NAMALWA (cell line): ENCODE results near the gene OVOL3.
A peak's percentile ranks its signal among the peaks of the same experiment; 100 is the strongest.
"Not testable (repeated sequence)": the region's sequence is repeated elsewhere in the genome, so short reads cannot be mapped to it uniquely, and the experiment has no call there.

ENCODE experiments used
- DNase-seq: peaks from one replicate; pipeline ENCODE4 v3.0.0-alpha.2; 2015; ENCODE audit warnings: low spot score

Gene OVOL3

DNA sequence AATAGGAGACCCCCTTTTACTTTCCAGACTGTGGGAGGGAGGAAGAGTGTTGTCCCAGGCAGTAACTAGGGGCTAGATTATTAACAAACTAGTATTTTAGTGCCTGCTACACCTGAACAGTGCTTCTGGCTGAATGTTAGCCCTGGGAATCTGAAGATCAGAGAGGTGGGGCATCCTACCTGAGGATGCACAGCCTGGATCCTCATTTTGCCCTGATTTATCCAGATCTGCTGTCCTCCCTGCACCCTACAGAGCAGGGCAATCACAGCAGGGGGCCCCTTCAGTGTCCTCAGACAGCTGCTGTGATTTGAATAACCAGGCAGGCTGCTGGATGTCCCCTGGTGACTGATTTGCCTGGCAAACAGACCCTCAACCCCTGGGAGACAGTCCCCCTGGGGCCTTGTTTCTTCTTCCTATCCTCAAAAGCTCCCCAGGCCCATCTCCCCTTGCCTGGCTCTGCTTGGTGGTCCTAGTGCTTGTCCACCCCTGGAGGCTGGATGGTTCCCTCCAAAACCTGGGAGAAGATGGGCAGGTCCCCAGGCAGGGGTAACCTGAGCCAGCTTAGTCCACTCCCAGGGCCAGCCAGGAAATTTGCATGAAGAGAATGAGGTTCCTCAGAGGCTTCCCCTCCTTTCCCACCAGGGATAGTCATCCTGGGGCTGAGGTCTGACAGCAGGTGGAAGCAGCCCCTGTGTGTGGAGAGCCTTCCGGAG, at the start of gene OVOL3:
OVOL3 (plus strand) TSS at position 657 of the 713 bp plus-strand sequence. CDS start 60 bp downstream, outside the sequence.
- DNase-seq, result peak; percentile 22

DNA sequence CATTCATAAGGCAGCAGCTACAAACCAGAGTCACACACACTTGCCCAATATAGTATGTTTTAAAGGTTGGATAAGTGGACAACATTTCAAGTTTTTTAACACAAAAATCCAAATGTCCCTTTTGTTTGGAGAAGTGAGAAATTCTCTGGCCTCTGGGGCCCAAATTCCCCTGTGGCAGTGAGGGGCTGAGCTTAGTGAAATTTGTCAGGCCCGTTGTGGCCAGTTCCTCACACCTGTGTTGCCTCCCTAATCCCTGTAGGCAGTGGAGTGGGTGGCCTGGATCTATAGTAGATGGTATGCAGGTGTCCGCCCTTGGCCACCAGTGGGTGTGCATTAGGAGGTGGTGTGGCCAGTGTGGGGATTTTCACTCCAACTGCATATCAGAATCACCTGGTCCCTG, 49.6 kb upstream of the OVOL3 start:
- DNase-seq, result no peak

DNA sequence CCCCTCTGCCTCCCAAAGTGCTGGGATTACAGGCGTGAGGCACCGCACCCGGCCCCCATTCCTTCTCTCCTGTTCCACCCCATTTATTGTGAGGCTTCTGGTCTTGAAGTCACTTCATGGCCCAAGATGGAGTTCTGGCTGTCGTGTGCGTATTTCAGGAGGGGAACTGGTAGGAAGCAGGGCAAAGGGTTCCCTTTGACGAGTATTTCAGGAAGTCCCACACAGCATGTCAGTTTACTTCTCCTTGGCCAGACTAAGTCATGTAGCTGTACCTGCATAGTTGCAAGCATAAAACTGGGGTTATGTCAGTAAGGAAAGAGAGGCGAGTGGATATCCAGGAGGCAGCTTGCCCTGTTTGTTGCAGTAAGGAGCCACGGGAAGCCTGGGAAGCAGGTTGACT, 46.1 kb upstream of the OVOL3 start:
- DNase-seq, result no peak

DNA sequence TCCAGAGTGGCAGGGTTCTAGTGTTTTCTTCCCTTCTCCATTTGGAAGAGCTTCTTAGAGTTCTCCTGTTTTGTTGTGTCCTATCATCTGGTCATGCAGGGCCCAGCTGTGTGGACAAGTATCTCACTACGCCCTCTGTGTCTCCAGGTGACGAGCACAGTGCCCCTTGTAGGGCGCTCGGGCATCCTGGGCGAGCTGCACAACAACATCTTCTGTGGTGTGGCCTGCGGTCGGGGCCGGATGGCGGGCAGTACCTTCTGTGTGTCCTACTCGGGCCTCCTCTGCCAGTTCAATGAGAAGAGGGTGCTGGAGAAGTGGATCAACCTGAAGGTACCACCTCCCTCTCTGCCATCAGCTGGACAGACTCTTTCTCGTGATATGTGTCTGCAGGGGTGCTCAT, 43.3 kb upstream of the OVOL3 start:
- DNase-seq, result no peak

DNA sequence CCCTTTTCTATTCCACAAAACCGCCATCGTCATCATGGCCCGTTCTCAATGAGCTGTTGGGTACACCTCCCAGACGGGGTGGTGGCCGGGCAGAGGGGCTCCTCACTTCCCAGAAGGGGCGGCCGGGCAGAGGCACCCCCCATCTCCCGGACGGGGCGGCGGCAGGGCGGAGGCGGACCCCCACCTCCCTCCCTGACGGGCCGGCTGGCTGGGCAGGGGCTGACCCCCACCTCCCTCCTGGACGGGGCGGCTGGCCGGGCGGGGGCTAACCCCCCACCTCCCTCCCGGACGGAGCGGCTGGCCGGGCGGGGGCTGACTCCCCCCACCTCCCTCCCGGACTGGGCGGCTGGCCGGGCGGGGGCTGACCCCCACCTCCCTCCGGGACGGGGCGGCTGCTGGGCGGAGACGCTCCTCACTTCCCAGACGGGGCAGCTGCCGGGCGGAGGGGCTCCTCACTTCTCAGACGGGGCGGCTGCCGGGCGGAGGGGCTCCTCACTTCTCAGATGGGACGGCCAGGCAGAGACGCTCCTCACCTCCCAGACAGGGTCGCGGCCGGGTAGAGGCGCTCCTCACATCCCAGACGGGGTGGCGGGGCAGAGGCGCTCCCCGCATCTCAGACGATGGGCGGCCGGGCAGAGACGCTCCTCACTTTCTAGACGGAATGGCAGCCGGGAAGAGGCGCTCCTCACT, 42.0 kb upstream of the OVOL3 start:
- DNase-seq, result not testable (repeated sequence)

DNA sequence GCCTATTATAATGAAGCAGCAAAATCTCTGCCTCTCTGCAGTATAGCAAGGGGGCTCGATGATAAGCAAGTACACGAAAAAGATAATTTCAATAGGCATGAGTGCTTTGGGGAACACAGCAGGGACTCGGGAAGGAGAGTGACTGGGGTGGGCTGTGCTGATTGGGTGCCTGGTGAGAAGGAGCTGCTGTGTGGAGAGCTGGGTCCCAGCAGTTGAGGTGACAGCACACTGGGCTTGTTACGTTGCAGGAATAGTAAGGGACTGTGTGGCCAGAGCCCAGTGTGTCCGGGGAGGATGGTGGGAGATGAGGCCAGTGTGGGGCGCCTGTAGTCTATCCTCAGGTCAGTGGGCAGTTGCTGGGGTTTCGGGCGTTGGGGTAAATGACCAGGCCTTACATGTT, 38.9 kb upstream of the OVOL3 start:
- no peak for DNase-seq

DNA sequence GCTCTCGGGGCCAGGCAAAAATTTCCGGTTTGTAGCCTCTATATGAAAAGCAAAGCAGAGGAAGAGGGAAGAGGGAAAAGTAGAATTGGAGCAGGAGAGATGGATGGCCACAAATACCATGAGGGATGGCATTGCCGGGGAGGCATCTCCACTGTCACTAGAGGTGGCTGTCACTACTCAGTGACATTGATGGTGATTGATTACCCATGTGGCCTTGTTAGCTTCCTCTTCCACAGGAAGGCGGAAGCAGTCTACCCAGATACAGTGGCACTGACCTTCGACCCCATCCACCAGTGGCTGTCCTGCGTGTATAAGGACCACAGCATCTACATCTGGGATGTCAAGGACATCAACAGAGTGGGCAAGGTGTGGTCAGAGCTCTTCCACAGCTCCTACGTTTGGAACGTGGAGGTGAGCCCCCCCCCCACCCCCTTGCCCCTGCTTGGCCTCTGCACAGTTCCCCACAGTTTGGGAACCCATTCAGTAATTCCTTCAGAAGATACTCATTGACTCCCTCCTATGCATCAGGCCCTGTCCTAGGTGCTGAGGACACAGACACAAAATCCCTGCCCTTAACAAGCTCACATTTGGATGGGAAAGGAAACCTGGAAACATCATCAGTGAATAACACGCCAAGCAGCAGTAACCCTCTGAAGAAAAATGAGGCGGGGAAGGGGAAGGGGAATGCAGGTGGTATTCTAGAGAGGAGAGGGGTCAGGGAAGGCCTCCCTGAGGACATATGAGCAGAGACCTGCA, 37.6 kb upstream of the OVOL3 start:
- DNase-seq, result no peak

DNA sequence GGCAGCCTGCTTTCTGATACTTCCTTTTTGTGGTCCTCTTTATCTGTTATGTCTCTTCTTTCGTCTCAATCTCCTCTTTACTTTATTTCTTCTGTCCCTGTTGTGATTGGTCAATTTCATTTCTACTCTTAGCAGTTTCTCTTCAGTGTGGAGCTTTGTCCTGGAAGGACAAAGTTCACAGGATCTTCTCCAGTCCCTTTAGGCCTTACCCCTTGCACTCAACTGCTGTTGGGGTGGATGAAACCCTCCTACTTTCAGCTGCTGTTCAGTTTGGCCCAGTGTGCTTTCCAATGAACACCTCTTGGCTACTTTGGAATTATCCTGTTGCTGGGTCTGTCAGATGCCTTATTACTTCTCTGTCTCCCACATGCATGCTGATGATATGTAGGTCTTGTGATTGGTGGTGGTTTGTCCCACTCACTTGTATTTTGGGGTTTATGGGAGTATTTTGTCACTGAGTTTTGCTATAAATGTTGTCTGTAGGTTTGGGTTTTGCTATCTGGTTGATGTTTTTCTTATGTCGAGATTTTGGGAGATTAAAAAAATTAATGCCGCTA, 31.5 kb upstream of the OVOL3 start:
- no peak for DNase-seq

DNA sequence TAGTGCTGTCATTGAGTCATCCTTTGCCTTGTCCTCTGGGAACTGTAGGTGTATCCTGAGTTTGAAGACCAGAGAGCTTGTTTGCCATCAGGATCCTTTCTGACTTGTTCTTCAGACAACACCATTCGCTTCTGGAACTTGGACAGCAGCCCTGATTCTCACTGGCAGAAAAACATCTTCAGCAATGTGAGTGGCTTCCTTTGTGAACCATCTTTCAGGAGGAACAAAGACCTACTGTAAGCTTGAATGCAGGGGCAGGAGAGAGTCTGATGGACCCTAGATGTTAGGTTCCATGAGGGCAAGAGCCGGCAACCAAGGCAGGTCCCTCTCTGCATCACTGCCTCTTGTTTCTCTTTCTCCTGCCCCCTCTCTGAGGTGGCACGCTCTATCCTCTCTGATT, 29.6 kb upstream of the OVOL3 start:
- no peak for DNase-seq

DNA sequence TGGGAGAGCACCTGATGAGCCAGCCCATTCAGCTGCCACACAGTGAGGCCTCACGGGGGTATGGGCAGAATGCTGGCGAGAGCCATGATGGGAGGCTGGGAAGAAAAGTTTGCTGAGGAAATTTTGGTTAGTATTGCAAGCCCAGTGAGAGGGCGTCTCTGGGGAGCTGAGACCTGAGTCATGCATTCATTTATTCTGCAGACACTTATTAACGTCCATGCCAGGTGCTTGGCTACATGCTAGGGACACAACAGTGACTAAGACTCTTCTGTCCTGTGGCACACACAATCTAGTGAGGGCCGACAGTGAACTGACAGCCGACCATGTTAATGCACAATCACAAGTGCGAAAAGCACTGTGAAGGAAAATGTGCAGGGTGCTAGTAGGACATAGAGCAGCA, 29.0 kb upstream of the OVOL3 start:
- DNase-seq, result no peak

DNA sequence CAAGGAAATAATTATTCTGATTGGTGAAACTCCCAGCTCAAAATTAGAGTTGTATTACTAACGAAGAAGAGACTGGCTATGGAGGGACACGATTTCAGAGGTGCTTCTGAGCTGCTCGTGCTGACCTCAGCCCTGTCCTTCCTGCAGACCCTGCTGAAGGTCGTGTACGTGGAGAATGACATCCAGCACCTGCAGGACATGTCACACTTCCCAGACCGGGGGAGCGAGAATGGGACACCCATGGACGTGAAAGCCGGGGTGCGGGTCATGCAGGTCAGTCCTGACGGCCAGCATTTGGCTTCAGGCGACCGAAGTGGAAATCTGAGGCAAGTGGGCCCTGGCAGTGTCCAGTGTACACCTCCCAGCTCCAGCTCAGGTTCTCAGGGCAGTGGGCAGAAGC, 28.0 kb upstream of the OVOL3 start:
- DNase-seq, result no peak

DNA sequence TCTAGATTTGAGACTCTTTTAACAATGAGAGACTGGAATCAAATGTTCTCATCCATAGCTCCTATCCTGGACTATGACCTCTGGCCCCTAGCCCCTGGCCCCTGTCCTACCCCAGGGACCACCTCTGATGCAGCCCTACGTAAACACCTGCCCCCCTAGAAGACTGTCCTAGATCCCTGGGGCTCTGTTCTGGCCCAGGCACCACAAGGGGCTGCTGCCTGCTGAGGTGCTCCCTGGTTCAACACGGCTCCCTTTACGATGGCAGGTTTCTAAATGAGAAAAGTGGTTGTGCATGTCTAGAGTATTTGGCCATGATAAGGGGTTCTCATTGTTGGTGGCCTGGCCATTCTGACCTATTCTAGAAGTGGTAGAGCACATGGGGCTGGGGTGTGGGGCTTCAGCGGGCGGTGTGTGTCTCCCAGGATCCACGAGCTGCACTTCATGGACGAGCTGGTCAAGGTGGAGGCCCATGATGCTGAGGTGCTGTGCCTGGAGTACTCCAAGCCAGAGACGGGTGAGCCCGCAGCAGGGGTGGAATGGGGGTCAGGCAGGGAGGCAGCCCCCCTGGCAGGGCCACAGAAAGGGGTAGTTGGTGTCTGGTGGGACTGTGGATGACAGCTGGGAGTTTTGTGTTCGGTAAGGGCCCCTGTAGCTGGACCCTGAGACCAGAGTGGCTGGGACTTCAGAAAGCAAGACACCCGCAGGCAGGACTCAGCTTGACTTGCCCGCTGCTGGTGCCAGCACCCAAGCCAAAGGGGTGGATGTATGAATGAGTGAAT, 26.5 kb upstream of the OVOL3 start:
- DNase-seq, result no peak

DNA sequence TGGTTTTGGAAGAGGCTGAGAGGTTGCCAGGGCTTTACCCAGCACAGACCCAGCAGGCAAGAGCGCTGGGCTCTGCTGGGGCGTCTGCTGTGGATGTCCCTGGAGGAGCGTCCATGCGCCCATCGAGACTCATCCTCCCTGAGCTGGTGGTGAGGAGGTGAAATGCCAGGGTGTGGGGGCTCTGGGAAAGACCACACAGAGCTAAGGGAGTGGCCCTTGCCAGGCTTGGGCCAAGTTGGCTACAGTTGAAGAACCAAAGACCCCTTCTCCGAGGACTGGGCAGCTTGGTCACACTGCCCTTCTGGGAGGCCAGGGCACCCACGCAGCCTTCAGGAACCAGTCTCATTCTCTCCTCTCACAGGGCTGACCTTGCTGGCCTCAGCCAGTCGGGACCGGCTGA, 24.6 kb upstream of the OVOL3 start:
- DNase-seq, result no peak

DNA sequence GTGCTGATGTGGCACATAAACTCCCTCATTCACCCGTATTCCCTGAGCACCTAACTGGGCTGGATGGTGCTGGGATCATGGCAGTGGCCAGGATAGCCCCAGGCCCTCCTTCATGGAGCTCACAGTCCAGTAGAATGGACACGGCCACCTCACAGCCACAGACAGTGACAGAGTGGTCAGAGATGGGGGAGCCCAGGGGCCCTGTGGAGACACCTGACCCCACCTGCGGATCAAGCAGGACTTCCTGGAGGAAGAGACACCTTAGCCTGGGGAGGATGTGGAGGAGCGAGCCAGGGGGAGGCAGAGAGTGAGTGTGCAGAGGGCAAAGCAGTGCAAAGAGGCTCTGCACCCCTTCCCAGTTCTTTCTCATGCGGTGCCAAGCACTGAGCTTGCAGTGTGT, 21.1 kb upstream of the OVOL3 start:
- DNase-seq, result no peak

DNA sequence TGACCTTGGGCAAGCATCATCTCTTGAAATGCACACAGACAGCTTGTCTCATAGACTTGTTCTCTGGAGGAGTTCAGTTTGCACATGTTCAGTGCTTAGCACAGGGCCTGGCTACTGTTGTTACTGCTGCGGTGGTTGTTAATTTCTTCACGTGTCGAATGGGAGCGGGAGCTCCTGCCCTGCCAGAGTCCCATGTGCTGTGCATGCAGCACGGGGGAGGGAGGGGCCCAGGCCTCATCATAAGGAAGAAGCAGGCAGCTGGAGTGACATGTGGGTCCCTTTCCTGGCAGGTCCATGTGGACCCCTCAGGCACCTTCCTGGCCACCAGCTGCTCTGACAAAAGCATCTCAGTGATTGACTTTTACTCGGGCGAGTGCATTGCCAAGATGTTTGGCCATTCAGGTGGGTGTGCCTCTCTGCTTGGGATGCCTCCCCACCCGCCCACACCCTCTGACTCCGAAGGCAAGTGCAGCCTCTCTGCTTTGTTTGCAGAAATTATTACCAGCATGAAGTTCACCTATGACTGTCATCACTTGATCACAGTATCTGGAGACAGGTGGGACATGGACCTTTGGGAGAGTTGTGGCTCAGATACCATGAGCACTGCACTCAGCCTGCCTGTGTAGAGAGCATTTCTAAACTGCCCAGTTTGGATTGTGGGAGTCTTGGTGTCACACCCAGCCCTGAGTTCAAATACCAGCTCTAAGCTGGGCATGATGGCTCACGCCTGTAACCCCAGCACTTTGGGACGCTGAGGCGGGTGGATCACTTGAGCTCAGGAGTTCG, 19.8 kb upstream of the OVOL3 start:
- no peak for DNase-seq

DNA sequence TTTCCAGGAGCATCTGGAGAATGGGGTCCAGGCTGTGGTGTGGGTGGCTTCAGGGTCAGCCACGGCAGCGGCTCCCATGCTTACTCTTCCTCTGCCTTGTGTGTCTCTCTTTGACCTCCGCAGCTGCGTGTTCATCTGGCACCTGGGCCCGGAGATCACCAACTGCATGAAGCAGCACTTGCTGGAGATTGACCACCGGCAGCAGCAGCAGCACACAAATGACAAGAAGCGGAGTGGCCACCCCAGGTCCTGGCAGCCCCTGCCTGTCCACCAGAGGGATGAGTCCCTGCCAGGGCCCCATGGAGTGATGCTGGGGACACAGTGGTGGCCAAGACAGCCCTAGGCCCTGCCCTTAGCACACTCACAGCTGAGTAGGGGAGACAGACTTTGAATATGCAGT, 18.4 kb upstream of the OVOL3 start:
- DNase-seq, result no peak

DNA sequence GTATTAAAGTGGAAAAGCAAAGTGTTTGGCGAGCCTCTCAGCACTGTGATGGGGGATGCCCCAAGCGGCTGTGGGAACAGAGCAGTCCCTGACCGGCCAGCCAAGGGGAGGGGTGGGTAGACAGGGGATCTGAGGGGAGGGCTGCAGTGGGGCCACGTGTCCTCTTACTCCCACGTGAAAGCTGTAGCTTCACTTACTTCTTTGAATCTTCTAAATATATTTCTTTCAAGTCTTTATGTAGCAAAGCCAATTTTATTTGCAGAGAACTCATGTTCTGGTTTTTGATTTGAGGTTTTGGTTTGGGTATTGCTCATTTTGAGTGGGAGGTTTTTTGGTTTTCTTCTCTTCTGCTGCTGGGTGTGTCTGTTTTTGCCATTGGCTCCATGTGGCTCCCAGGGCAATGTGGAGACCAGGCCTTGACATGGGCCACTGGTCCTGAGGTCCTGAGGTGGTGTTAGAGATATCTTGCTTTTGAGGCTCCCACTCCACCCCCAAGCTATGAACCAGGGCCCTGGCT, 17.7 kb upstream of the OVOL3 start:
- no peak for DNase-seq

DNA sequence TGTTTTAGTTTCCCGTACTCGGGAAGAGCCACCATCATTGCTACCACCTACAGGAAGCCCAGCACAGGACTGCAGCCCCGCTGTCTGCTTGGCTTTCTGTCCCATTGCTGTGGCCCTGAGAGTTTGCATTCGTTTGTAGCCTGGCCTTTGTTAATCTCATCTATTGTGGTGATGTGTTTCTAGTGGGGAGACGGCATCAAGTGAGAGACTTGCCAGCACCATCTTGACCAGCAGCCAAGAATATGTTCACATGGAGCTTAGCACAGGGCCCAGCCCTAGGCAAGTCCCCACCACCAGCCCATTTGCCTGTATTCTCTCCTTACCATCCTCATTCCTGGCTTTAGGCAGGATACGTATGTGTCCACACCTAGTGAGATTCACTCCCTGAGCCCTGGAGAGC, 17.3 kb upstream of the OVOL3 start:
- no peak for DNase-seq

DNA sequence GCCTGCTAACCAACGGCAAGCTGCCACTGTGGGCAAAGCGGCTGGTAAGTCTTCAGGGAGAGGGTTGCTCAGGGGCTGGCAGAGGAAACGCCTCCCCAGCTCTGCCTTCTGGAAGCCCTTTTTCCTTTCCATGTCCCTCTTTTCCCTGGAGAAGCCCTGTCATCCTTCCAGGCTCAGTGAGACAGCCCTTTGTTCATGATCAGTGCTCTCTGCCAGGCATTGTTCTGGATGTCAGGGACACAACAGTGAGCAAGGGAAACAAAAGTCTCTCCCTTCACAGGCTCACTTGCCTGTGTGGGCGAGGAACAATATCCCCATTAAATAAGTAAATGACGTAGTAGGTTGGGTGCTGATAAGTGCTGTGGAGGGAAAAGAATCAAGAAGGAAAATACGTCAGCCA, 13.9 kb upstream of the OVOL3 start:
- no peak for DNase-seq

DNA sequence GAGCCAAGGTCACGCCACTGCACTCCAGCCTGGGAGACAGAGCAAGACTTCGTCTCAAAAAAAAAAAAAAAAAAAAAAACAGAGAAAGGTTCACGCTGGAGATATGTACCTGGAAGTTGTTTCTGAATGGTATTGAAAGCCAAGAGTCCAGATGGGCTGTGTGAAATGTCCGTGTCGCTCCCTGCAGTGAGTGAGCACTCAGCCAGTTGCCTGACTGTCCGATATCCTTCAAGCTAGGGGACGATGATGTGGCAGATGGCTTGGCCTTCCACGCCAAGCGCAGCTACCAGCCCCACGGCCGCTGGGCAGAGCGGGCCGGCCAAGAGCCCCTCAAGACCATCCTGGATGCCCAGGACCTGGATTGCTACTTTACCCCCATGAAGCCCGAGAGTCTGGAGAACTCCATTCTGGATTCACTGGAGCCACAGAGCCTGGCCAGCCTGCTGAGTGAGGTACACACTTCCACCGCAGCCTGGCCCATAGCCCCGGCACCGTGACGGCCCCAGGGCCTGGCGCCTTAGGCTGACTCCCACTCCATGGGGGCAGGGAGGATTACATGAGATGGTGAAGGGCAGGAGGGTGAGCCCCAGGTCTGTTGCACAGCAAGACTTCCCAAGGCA, 11.7 kb upstream of the OVOL3 start:
- DNase-seq, result no peak

DNA sequence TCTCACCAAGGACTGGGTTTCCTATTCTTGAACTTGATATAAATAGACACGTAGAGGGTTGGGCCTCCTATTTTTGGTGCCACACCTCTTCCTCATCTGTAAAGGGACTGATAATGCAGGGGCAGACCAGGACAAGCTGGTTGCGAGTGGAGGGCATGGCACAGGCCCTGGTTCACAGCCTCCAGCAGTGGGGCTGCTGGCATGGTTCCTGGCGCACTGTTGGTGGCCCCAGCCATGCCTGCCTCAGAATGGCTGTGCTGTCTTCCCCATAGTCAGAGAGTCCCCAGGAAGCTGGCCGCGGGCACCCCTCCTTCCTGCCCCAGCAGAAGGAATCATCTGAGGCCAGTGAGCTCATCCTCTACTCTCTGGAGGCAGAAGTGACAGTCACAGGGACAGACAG, 10.5 kb upstream of the OVOL3 start:
- no peak for DNase-seq
